Liver (tissue), 2 donors: Measurements from ENCODE around the gene MYL10.

Source experiments
- YY1 ChIP-seq: IDR thresholded peaks from 2 replicates; pipeline ENCODE4 v1.6.1; 2016; ENCODE audit warnings: antibody characterized with exemption, mild to moderate bottlenecking
- TF ChIP-seq, protein P1 (sequence below): fragments of 150-350 bp; IDR thresholded peaks from 2 replicates; pipeline ENCODE4 v1.5.1; 2017; ENCODE audit warnings: improper control_type of control experiment, low read depth, low read length; ENCODE audit not compliant: missing input control
- TF ChIP-seq, protein P2 (sequence below): IDR thresholded peaks from 2 replicates; pipeline ENCODE4 v1.6.1; 2016; ENCODE audit warnings: antibody characterized with exemption, mild to moderate bottlenecking
- donor health status: healthy.

DNA sequence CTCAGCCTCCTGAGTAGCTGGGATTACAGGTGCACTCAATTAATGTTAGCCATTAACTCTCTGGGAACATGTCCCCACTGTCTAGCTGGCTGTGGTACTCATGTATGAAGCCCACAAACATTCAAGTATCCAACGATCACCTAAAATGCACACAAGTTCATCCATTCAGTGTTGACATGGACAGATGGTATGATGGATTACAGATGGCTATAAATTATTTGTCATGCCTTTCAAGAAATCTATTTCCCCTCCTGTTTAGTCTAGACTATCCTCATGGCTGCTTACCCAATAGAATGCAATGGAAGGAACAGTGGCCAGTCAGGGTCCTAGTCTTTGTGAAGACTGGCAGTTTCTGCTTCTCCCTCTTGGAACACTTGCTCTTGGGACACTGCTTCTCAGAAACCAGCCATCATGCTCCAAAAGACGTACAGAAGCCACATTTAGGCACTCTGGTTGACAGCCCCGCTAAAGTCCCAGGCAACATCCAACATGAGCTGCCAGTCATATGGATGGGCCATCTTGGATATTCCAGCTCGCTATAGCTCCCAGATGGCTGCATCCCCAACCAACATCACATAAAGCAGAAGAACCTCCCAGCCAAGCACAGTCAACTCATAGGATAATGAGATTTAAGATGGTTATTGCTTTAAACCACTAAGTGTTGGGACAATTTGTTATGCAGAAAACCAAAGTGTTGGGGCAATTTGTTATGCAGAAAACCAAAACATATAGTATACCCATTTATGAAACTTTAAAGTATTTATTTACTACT is 33.1 kb downstream of the MYL10 start:
- TF ChIP-seq, protein P1, sequence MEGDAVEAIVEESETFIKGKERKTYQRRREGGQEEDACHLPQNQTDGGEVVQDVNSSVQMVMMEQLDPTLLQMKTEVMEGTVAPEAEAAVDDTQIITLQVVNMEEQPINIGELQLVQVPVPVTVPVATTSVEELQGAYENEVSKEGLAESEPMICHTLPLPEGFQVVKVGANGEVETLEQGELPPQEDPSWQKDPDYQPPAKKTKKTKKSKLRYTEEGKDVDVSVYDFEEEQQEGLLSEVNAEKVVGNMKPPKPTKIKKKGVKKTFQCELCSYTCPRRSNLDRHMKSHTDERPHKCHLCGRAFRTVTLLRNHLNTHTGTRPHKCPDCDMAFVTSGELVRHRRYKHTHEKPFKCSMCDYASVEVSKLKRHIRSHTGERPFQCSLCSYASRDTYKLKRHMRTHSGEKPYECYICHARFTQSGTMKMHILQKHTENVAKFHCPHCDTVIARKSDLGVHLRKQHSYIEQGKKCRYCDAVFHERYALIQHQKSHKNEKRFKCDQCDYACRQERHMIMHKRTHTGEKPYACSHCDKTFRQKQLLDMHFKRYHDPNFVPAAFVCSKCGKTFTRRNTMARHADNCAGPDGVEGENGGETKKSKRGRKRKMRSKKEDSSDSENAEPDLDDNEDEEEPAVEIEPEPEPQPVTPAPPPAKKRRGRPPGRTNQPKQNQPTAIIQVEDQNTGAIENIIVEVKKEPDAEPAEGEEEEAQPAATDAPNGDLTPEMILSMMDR: no peak
- TF ChIP-seq, protein P2, sequence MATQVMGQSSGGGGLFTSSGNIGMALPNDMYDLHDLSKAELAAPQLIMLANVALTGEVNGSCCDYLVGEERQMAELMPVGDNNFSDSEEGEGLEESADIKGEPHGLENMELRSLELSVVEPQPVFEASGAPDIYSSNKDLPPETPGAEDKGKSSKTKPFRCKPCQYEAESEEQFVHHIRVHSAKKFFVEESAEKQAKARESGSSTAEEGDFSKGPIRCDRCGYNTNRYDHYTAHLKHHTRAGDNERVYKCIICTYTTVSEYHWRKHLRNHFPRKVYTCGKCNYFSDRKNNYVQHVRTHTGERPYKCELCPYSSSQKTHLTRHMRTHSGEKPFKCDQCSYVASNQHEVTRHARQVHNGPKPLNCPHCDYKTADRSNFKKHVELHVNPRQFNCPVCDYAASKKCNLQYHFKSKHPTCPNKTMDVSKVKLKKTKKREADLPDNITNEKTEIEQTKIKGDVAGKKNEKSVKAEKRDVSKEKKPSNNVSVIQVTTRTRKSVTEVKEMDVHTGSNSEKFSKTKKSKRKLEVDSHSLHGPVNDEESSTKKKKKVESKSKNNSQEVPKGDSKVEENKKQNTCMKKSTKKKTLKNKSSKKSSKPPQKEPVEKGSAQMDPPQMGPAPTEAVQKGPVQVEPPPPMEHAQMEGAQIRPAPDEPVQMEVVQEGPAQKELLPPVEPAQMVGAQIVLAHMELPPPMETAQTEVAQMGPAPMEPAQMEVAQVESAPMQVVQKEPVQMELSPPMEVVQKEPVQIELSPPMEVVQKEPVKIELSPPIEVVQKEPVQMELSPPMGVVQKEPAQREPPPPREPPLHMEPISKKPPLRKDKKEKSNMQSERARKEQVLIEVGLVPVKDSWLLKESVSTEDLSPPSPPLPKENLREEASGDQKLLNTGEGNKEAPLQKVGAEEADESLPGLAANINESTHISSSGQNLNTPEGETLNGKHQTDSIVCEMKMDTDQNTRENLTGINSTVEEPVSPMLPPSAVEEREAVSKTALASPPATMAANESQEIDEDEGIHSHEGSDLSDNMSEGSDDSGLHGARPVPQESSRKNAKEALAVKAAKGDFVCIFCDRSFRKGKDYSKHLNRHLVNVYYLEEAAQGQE: no peak
- TF ChIP-seq YY1: no peak
